Mesenchymal stem cell (in vitro differentiated cells and primary cell): ENCODE data around the gene CCDC116.

Experiments
- DNase-seq: peaks from one replicate; pipeline ENCODE4 v3.0.0-alpha.2; 2013
- H2AFZ ChIP-seq: one replicate; pipeline ENCODE4 v1.6.1; 2013; ENCODE audit warnings: low read depth, mild to moderate bottlenecking, control low read depth, inconsistent platforms, low read length, moderate library complexity
- H2AK5ac ChIP-seq: 2 replicates; pipeline ENCODE4 v1.6.1; 2013; ENCODE audit warnings: low read length, moderate library complexity, mild to moderate bottlenecking, inconsistent platforms; ENCODE audit not compliant: severe bottlenecking
- H2BK120ac ChIP-seq: one replicate; pipeline ENCODE4 v1.6.1; 2013; ENCODE audit warnings: low read depth, mild to moderate bottlenecking, inconsistent platforms, low read length, moderate library complexity
- H2BK12ac ChIP-seq, 2 experiments: one replicate each; pipeline ENCODE4 v1.6.1; 2013; ENCODE audit warnings: inconsistent platforms in 2 of 2, low read length in 2 of 2, mild to moderate bottlenecking in 2 of 2, moderate library complexity in 2 of 2, control low read depth in 1 of 2
- H2BK15ac ChIP-seq: one replicate; pipeline ENCODE4 v1.6.1; 2013; ENCODE audit warnings: mild to moderate bottlenecking, low read depth, inconsistent platforms; ENCODE audit not compliant: poor library complexity, severe bottlenecking
- H2BK5ac ChIP-seq: 2 replicates; pipeline ENCODE4 v1.6.1; 2013; ENCODE audit warnings: low read depth, mild to moderate bottlenecking, low read length, control low read depth, inconsistent platforms; ENCODE audit not compliant: poor library complexity, severe bottlenecking
- H3K14ac ChIP-seq, 2 experiments: one replicate each; pipeline ENCODE4 v1.6.1; 2013; ENCODE audit warnings: inconsistent platforms in 2 of 2, low read length in 2 of 2, control low read depth in 1 of 2, mild to moderate bottlenecking in 1 of 2, moderate library complexity in 1 of 2
- H3K18ac ChIP-seq, 2 experiments: one replicate each; pipeline ENCODE4 v1.6.1; 2013; ENCODE audit warnings: inconsistent platforms in 2 of 2, low read length in 2 of 2, control low read depth in 1 of 2, low read depth in 1 of 2, mild to moderate bottlenecking in 1 of 2
- H3K23ac ChIP-seq, 2 experiments: one replicate each; pipeline ENCODE4 v1.6.1; 2013; ENCODE audit warnings: inconsistent platforms in 2 of 2, low read length in 2 of 2, mild to moderate bottlenecking in 2 of 2, moderate library complexity in 2 of 2, control low read depth in 1 of 2
- H3K27ac ChIP-seq: 2 replicates; pipeline ENCODE4 v1.5.1; 2013; ENCODE audit warnings: mild to moderate bottlenecking, moderate library complexity, low read length, control low read depth, inconsistent platforms; ENCODE audit not compliant: poor library complexity, severe bottlenecking
- H3K27me3 ChIP-seq, 2 experiments: 2 replicates each; pipeline versions ENCODE4 v1.6.1 to v1.7.0; 2013; ENCODE audit warnings: low read length in 2 of 2, mild to moderate bottlenecking in 2 of 2, moderate library complexity in 2 of 2, control low read depth in 1 of 2, inconsistent platforms in 1 of 2; ENCODE audit not compliant: control insufficient read depth in 1 of 2, insufficient read depth in 1 of 2
- H3K36me3 ChIP-seq, 2 experiments: 2 replicates each; pipeline versions ENCODE4 v1.6.1 to v1.7.0; 2013; ENCODE audit warnings: low read length in 2 of 2, control low read depth in 1 of 2, inconsistent platforms in 1 of 2, low read depth in 1 of 2, mild to moderate bottlenecking in 1 of 2; ENCODE audit not compliant: insufficient read depth in 2 of 2, control insufficient read depth in 1 of 2
- H3K4ac ChIP-seq, 2 experiments: one replicate each; pipeline ENCODE4 v1.6.1; 2013; ENCODE audit warnings: inconsistent platforms in 2 of 2, low read length in 2 of 2, mild to moderate bottlenecking in 2 of 2, moderate library complexity in 2 of 2, control low read depth in 1 of 2, low read depth in 1 of 2
- H3K4me1 ChIP-seq: 2 replicates; pipeline ENCODE4 v1.6.1; 2013; ENCODE audit warnings: low read depth, low read length, control low read depth; ENCODE audit not compliant: control insufficient read depth, insufficient read depth
- H3K4me2 ChIP-seq: 2 replicates; pipeline ENCODE4 v1.6.1; 2013; ENCODE audit warnings: low read length, mild to moderate bottlenecking, inconsistent platforms; ENCODE audit not compliant: poor library complexity, severe bottlenecking
- H3K4me3 ChIP-seq, 2 experiments: 2 replicates each; pipeline versions ENCODE4 v1.5.1 to v1.7.0; 2013; ENCODE audit warnings: low read length in 2 of 2, mild to moderate bottlenecking in 2 of 2, control low read depth in 1 of 2, low read depth in 1 of 2; ENCODE audit not compliant: insufficient read depth in 1 of 2
- H3K79me1 ChIP-seq: replicated peaks from 2 replicates; pipeline ENCODE4 v1.6.1; 2013; ENCODE audit warnings: mild to moderate bottlenecking, control low read depth, low read length, inconsistent platforms; ENCODE audit not compliant: poor library complexity, severe bottlenecking
- H3K9ac ChIP-seq: 2 replicates; pipeline ENCODE4 v1.7.0; 2013; ENCODE audit warnings: mild to moderate bottlenecking, low read length, moderate library complexity
- H3K9me3 ChIP-seq: 2 replicates; pipeline ENCODE4 v1.7.0; 2013; ENCODE audit warnings: mild to moderate bottlenecking, low read length; ENCODE audit not compliant: control insufficient read depth
- H4K8ac ChIP-seq: one replicate; pipeline ENCODE4 v1.6.1; 2013; ENCODE audit warnings: inconsistent platforms, mild to moderate bottlenecking, low read length, moderate library complexity
- H4K91ac ChIP-seq: one replicate; pipeline ENCODE4 v1.6.1; 2013; ENCODE audit warnings: mild to moderate bottlenecking, low read length, inconsistent platforms
- whole genome bisulfite sequencing: methylation state at CpG from one replicate; pipeline ENCODE4 v1.1.7; 2013; ENCODE audit warnings: mixed read lengths; 5-methylcytosine and 5-hydroxymethylcytosine counted together

The CCDC116 gene

DNA sequence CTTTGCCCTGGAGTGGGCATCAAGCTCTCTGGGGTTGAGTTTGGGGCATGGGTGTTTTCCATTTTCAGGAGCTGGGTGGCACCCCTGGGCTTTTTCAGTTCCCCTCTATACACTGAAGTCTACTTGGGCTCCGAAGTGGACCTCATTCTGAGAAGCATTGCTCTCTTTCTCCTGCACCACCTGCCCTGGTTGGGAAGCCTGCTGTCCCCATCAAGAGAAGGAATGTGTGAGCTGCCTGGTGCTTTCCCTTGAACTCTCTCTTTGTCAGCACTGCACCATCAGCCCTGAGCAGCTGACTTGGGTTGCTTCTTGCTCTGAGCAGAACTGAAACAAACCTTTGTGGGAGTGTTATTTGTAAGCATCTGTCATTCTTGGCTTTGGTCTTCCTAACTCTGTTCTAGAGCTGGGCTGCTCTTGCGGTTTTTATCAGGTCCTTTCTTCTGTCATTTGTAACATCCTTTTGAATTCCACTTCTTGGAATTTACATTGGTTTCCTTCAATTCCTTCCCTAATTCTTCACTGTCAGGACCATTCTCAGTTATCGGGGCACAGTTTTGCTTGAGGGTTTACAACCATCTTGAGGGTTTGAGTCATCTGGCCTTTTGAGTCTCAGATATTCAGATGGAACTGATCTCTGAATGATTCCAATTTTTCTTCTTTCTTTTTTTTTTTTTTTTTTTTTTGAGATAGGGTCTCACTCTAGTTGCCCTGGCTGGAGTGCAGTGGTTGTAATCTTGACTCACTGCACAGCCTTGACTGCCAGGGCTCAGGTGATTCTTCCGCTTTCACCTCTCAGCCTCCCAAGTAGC lies 44.6 kb upstream of the CCDC116 start:
- no peak overlapping the region for H3K18ac ChIP-seq
- DNase-seq = peak; percentile 66
- H2BK120ac ChIP-seq = no peak overlapping the region
- 88% methylated on average over 2 of the region's 4 CpGs for WGBS
- no peak overlapping the region for H2BK12ac ChIP-seq
- no peak overlapping the region for H3K23ac ChIP-seq
- H3K4me3 ChIP-seq = no peak overlapping the region
- no peaks in the 10 kb centered on the region for H3K79me1 ChIP-seq
- no peak overlapping the region for H3K4me2 ChIP-seq
- H2AFZ ChIP-seq = no peak overlapping the region
- H3K4ac ChIP-seq = no peak overlapping the region
- no peak overlapping the region for H3K14ac ChIP-seq
- no peak overlapping the region for H2BK5ac ChIP-seq
- H2BK15ac ChIP-seq = no peak overlapping the region
- H2AK5ac ChIP-seq = no peak overlapping the region
- no peaks in the 10 kb centered on the region for H3K27me3 ChIP-seq
- H4K8ac ChIP-seq = no peak overlapping the region
- no peaks in the 10 kb centered on the region for H3K9me3 ChIP-seq
- no peak overlapping the region for H3K9ac ChIP-seq
- H3K36me3 ChIP-seq = peaks cover 10 to 32% of the 10 kb centered on the region in 2 experiments
- peaks cover 20% of the 10 kb centered on the region for H3K4me1 ChIP-seq
- H4K91ac ChIP-seq = no peak overlapping the region
- H3K27ac ChIP-seq = no peak overlapping the region

- H4K8ac ChIP-seq = no peak overlapping the region
- H3K36me3 ChIP-seq = peaks cover 24 to 41% of the 10 kb centered on the region in 2 experiments
- no peak overlapping the region for H4K91ac ChIP-seq
- H2BK120ac ChIP-seq = no peak overlapping the region
- no peaks in the 10 kb centered on the region for H3K79me1 ChIP-seq
- H2AFZ ChIP-seq = no peak overlapping the region
- no peak overlapping the region for H3K4me3 ChIP-seq
- no peak overlapping the region for H3K4me2 ChIP-seq
- no peaks in the 10 kb centered on the region for H3K9me3 ChIP-seq
- no peak overlapping the region for H3K23ac ChIP-seq
- H3K18ac ChIP-seq = no peak overlapping the region
- H2BK5ac ChIP-seq = no peak overlapping the region
- H3K27me3 ChIP-seq = no peaks in the 10 kb centered on the region
- H3K4me1 ChIP-seq = peaks cover 21% of the 10 kb centered on the region
- no peak overlapping the region for H3K9ac ChIP-seq
- no peak overlapping the region for H2BK12ac ChIP-seq
- H3K27ac ChIP-seq = no peak overlapping the region
- WGBS = 96% methylated on average over 7 of the region's 8 CpGs
- no peak overlapping the region for H3K4ac ChIP-seq
- peak overlapping the region in 1 of 2 experiments; percentile 14 for H3K14ac ChIP-seq
- no peak for DNase-seq
- no peak overlapping the region for H2AK5ac ChIP-seq
- H2BK15ac ChIP-seq = no peak overlapping the region
Observed at GRCh38 chr22:21589396-21589795, 43.2 kb upstream of the CCDC116 start.

DNA sequence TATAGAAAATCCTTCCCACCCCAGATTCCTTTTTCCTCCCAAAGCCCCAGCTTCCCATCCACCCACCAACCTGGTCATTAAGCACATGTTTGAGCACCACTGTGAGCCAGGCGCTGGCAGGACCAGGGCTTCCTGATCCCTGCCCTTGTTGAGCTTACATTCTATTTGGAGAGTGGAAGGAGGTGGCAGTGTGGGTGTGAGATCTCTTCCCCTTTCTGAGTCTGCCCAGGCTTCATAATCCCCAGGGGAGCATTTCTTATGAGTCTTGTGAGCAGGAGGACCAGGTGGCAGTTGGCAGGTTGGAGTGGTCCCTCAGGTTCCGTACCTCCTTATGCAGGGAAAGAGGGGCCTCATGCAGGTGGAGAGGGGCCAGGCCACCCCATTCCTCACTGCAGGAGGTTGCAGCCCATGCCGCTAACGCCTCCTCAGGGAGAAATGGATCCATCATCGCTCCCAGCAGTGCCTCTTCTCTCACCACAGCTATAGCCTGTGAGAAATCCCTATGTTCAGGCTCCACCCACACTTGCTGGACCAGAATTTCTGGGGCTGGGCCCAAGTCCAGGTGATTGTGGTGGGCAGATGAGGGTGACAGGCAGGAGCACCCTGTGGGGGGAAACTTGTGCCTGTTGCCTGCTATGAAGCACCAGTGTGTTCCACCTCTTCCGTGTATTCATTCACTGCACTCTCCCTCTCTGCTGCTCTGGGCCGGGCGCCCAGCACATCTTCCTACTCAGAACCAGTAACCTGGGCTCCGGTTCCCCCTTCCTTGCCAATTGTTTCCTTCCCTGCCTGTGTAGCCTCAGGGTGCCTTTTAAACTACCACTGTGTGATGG lies 41.5 kb upstream of the CCDC116 start:
- Histone ChIP-seq H3K4me2 (no peak overlapping the region), H3K23ac (peak overlapping the region in 1 of 2 experiments; percentile 77), H3K18ac (no peak overlapping the region), H2BK15ac (no peak overlapping the region), H3K9me3 (no peaks in the 10 kb centered on the region), H4K91ac (no peak overlapping the region), H3K36me3 (peaks cover 38 to 50% of the 10 kb centered on the region in 2 experiments), H2BK5ac (no peak overlapping the region), H3K9ac (no peak overlapping the region), H2BK12ac (no peak overlapping the region), H3K4me3 (no peak overlapping the region), H2AFZ (no peak overlapping the region), H3K79me1 (no peaks in the 10 kb centered on the region), H3K27me3 (no peaks in the 10 kb centered on the region), H3K4me1 (peaks cover 23% of the 10 kb centered on the region), H3K4ac (no peak overlapping the region), H4K8ac (no peak overlapping the region), H3K27ac (no peak overlapping the region), H3K14ac (no peak overlapping the region), H2BK120ac (no peak overlapping the region), H2AK5ac (no peak overlapping the region)
- no peak for DNase-seq
- 94% methylated on average over 7 of the region's 9 CpGs for WGBS

- Histone ChIP-seq H4K8ac (no peak overlapping the region), H2BK12ac (no peak overlapping the region), H3K79me1 (no peaks in the 10 kb centered on the region), H3K4me3 (no peak overlapping the region), H3K14ac (no peak overlapping the region), H3K4ac (no peak overlapping the region), H3K27ac (no peak overlapping the region), H3K4me2 (no peak overlapping the region), H3K18ac (no peak overlapping the region), H3K27me3 (no peaks in the 10 kb centered on the region), H2AK5ac (no peak overlapping the region), H3K9ac (no peak overlapping the region), H3K9me3 (no peaks in the 10 kb centered on the region), H3K36me3 (peaks cover 44 to 54% of the 10 kb centered on the region in 2 experiments), H4K91ac (no peak overlapping the region), H2BK120ac (no peak overlapping the region), H2AFZ (no peak overlapping the region), H2BK5ac (no peak overlapping the region), H3K23ac (no peak overlapping the region), H3K4me1 (peaks cover 23% of the 10 kb centered on the region), H2BK15ac (no peak overlapping the region)
- 95% methylated on average over 9 of the region's 9 CpGs for whole genome bisulfite sequencing
- no peak for DNase-seq
Observed at GRCh38 chr22:21591695-21592094, 40.9 kb upstream of the CCDC116 start.
